Activated CD4-positive, alpha-beta memory T cell treated with anti-CD3 and anti-CD28 coated beads for 36 hours (primary cell): ENCODE data around the gene TPST1. TPM values are rescaled to one million over a fixed set of nuclear protein-coding genes. Genes with fewer than 3 reads are reported as not detected.

Experiments used
- CTCF ChIA-PET: fragments of 350-600 bp; sonication (Branson Sonifier 250); formaldehyde crosslinking; loops from one replicate; lab custom pipeline; 2021; ENCODE audit warnings: antibody characterized with exemption, inconsistent platforms; lab: Charles Lee
- POLR2A ChIA-PET: fragments of 350-600 bp; sonication (Branson Sonifier 250); formaldehyde crosslinking; loops from one replicate; lab custom pipeline; 2021; ENCODE audit warnings: antibody characterized with exemption; lab: Charles Lee
- DNase-seq: peaks from one replicate; pipeline ENCODE4 v3.0.0-alpha.2; 2020
- H3K27ac Mint-ChIP-seq: one replicate; pipeline ENCODE4 v1.8.0; 2021; ENCODE audit warnings: mixed read lengths
- H3K27me3 Mint-ChIP-seq: one replicate; pipeline ENCODE4 v1.8.0; 2021; ENCODE audit warnings: mixed read lengths
- H3K36me3 Mint-ChIP-seq: one replicate; pipeline ENCODE4 v1.8.0; 2021; ENCODE audit warnings: mixed read lengths
- H3K4me1 Mint-ChIP-seq: one replicate; pipeline ENCODE4 v1.8.0; 2021; ENCODE audit warnings: low read depth, mixed read lengths
- H3K4me3 Mint-ChIP-seq: one replicate; pipeline ENCODE4 v1.8.0; 2021; ENCODE audit warnings: mild to moderate bottlenecking, mixed read lengths
- H3K9me3 Mint-ChIP-seq: one replicate; pipeline ENCODE4 v1.8.0; 2021; ENCODE audit warnings: mixed read lengths
- intact Hi-C: fragments of 100-400 bp; cut with micrococcal nuclease; formaldehyde crosslinking; loops from one replicate; pipeline ENCODE4 v1.15.1; 2023
- total RNA-seq, 2 experiments: library from RNA; stranded (reverse); gene quantifications; one replicate each; pipeline ENCODE4 v1.2.3, GENCODE V29; 2021

Gene TPST1
- total RNA-seq, 2 experiments from 2014 or later: 0.62 to 0.94 TPM

DNA sequence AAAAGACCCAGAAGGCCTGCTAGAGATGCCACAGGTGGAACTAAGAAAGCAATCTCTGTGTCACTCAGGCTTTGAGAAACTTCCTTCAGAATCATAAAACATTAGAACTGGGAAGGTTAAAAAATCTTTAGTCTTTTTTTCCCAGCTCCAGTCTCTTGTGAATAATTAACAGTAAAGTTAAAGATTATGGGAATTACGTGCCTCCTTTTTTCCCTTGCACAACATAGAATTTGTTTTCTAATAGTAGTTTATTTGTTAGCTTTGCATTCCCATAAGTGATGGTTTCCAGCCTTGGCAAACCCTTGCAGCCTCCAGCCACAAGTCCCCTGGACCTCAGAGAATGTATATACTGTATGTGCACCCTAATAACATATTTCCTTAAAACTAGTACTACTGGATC lies 128.3 kb downstream of the TPST1 start:
- peaks cover 2% of the 10 kb centered on the region for H3K36me3 Mint-ChIP-seq
- no peaks in the 10 kb centered on the region for H3K4me1 Mint-ChIP-seq
- peaks cover 18% of the 10 kb centered on the region for H3K9me3 Mint-ChIP-seq
- intact Hi-C loops: no loop called here
- CTCF ChIA-PET: no interaction called here
- no peak overlapping the region for H3K27ac Mint-ChIP-seq
- no peak for DNase-seq
- H3K27me3 Mint-ChIP-seq: peaks cover 8% of the 10 kb centered on the region
- no peak overlapping the region for H3K4me3 Mint-ChIP-seq
- POLR2A ChIA-PET: no interaction called here

DNA sequence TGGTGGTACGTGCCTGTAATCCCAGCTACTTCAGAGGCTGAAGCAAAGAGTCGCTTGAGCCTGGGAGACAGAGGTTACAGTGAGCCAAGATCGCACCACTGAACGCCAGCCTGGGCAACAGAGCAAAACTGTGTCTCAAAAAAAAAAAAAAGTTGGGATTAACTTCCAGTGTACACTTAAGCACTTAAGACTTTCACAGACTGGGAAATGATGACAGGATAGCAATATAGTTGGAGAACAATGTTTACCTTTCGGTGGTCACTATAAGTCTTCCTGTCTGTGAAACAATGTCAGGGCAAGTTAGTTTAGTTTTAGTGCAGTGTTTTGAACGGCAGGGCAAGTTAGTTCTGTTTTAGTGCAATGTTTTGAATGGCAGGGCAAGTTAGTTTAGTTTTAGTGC lies 130.2 kb downstream of the TPST1 start:
- DNase-seq: no peak
- ChIA-PET POLR2A (no interaction called here), CTCF (interaction anchor here (0.7 kb wide), 1 partner anchor 305 kb away, joined by 4 read pairs; no protein-coding TSS in a partner anchor)
- Mint-ChIP-seq H3K4me3 (no peak overlapping the region), H3K4me1 (no peaks in the 10 kb centered on the region), H3K9me3 (peaks cover 29% of the 10 kb centered on the region), H3K36me3 (peaks cover 5% of the 10 kb centered on the region), H3K27me3 (peaks cover 6% of the 10 kb centered on the region), H3K27ac (no peak overlapping the region)
- intact Hi-C loops: no loop called here

GRCh38 chr7:66336760-66337159 lies 131.6 kb downstream of the TPST1 start:
- ChIA-PET CTCF (no interaction called here), POLR2A (interaction anchor here (0.6 kb wide), 1 partner anchor 364 kb away, joined by 4 read pairs; no protein-coding TSS in a partner anchor)
- DNase-seq: no peak
- no peaks in the 10 kb centered on the region for H3K4me1 Mint-ChIP-seq
- peaks cover 32% of the 10 kb centered on the region for H3K9me3 Mint-ChIP-seq
- no peak overlapping the region for H3K4me3 Mint-ChIP-seq
- intact Hi-C loops: no loop called here
- peaks cover 5% of the 10 kb centered on the region for H3K36me3 Mint-ChIP-seq
- H3K27ac Mint-ChIP-seq: no peak overlapping the region
- peaks cover 6% of the 10 kb centered on the region for H3K27me3 Mint-ChIP-seq

DNA sequence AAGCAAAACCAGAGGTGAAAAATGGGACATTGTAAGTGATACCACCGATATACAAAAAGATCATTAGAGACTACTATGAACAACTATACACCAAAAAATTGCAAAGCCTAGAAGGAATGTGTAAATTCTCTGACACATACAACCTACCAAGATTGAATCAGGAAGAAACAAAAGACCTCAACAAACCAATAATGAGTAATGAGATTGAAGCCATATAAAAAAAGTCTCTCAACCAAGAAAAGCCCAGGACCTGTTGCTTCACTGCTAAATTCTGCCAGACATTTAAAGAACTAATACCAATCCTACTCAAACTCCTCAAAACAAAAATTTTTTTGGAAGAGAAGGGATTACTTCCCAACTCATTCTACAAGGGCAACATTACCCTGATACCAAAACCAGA lies 134.0 kb downstream of the TPST1 start:
- Mint-ChIP-seq H3K4me1 (no peaks in the 10 kb centered on the region), H3K36me3 (peaks cover 5% of the 10 kb centered on the region), H3K27me3 (peaks cover 3% of the 10 kb centered on the region), H3K4me3 (no peak overlapping the region), H3K9me3 (peaks cover 32% of the 10 kb centered on the region), H3K27ac (no peak overlapping the region)
- CTCF ChIA-PET: no interaction called here
- POLR2A ChIA-PET: no interaction called here
- DNase-seq: no peak
- intact Hi-C loops: no loop called here

DNA sequence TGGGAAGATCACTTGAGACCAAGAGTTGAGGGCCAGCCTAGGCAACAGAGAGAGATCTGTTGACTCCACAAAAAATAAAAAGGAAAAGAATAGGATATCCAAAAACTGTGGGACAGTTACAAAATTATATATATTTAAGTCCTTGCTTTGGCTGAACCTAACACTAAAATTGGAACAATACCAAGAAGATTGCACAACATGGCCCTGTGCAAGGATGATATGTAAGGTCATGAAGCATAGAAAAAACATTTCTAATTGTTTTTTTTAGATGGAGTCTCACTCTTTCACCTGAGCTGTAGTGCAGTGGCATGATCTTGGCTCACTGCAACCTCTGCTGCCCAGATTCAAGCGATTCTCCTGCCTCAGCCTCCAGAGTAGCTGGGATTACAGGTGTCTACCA lies 139.0 kb downstream of the TPST1 start:
- Mint-ChIP-seq H3K27ac (no peak overlapping the region), H3K4me3 (no peak overlapping the region), H3K9me3 (peaks cover 14% of the 10 kb centered on the region), H3K4me1 (no peaks in the 10 kb centered on the region), H3K27me3 (peaks cover 1% of the 10 kb centered on the region), H3K36me3 (peaks cover 1% of the 10 kb centered on the region)
- ChIA-PET CTCF (no interaction called here), POLR2A (no interaction called here)
- intact Hi-C loops: no loop called here
- no peak for DNase-seq

- POLR2A ChIA-PET: interaction anchor here (0.6 kb wide), 1 partner anchor 234 kb away, joined by 3 read pairs; the partner anchor contains the start of gene CRCP
- DNase-seq: no peak
- H3K4me1 Mint-ChIP-seq: no peaks in the 10 kb centered on the region
- peaks cover 5% of the 10 kb centered on the region for H3K27me3 Mint-ChIP-seq
- no peaks in the 10 kb centered on the region for H3K36me3 Mint-ChIP-seq
- intact Hi-C loops: no loop called here
- no peak overlapping the region for H3K4me3 Mint-ChIP-seq
- H3K9me3 Mint-ChIP-seq: peaks cover 2% of the 10 kb centered on the region
- CTCF ChIA-PET: interaction anchor here (0.7 kb wide), 1 partner anchor 36 kb away, joined by 3 read pairs; no protein-coding TSS in a partner anchor
- no peak overlapping the region for H3K27ac Mint-ChIP-seq
These were observed 143.4 kb downstream of the TPST1 start for GRCh38 chr7:66348531-66348930.

GRCh38 chr7:66348959-66349358 lies 143.8 kb downstream of the TPST1 start:
- CTCF ChIA-PET: no interaction called here
- no peaks in the 10 kb centered on the region for H3K36me3 Mint-ChIP-seq
- no peak overlapping the region for H3K27ac Mint-ChIP-seq
- intact Hi-C loops: no loop called here
- no peaks in the 10 kb centered on the region for H3K4me1 Mint-ChIP-seq
- H3K27me3 Mint-ChIP-seq: peaks cover 5% of the 10 kb centered on the region
- POLR2A ChIA-PET: no interaction called here
- peaks cover 2% of the 10 kb centered on the region for H3K9me3 Mint-ChIP-seq
- no peak overlapping the region for H3K4me3 Mint-ChIP-seq
- DNase-seq: no peak

- ChIA-PET POLR2A (no interaction called here), CTCF (no interaction called here)
- H3K27me3 Mint-ChIP-seq: peaks cover 9% of the 10 kb centered on the region
- no peak for DNase-seq
- no peak overlapping the region for H3K27ac Mint-ChIP-seq
- H3K36me3 Mint-ChIP-seq: no peaks in the 10 kb centered on the region
- intact Hi-C loops: no loop called here
- H3K4me1 Mint-ChIP-seq: no peaks in the 10 kb centered on the region
- no peak overlapping the region for H3K4me3 Mint-ChIP-seq
- H3K9me3 Mint-ChIP-seq: peaks cover 2% of the 10 kb centered on the region
These were observed 146.9 kb downstream of the TPST1 start for GRCh38 chr7:66352071-66352470.

- Mint-ChIP-seq H3K4me1 (no peaks in the 10 kb centered on the region), H3K27ac (no peak overlapping the region), H3K4me3 (no peak overlapping the region), H3K9me3 (no peaks in the 10 kb centered on the region), H3K36me3 (no peaks in the 10 kb centered on the region), H3K27me3 (peaks cover 9% of the 10 kb centered on the region)
- ChIA-PET CTCF (no interaction called here), POLR2A (no interaction called here)
- DNase-seq: no peak
- intact Hi-C loops: no loop called here
These were observed 148.4 kb downstream of the TPST1 start for GRCh38 chr7:66353547-66353946.

DNA sequence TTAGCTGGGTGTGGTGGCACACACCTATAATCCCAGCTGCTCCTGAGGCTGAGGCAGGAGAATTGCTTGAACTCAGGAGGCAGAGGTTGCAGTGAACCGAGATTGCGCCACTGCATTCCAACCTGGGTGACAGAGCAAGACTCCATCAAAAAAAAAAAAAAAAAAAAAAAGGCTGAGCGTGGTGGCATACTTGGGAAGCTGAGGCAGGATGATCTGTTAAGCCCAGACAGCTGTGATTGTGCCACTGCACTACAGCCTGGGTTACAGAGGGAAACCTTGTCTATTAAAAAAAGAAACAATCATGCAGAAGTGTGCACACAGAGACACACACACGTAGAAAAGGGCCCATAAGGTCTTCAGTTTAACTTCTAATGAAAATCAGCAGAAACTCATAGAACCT lies 150.6 kb downstream of the TPST1 start:
- ChIA-PET POLR2A (no interaction called here), CTCF (no interaction called here)
- H3K4me1 Mint-ChIP-seq: no peaks in the 10 kb centered on the region
- no peak overlapping the region for H3K4me3 Mint-ChIP-seq
- no peak overlapping the region for H3K27ac Mint-ChIP-seq
- H3K9me3 Mint-ChIP-seq: no peaks in the 10 kb centered on the region
- no peaks in the 10 kb centered on the region for H3K36me3 Mint-ChIP-seq
- intact Hi-C loops: no loop called here
- DNase-seq: no peak
- H3K27me3 Mint-ChIP-seq: peaks cover 5% of the 10 kb centered on the region

DNA sequence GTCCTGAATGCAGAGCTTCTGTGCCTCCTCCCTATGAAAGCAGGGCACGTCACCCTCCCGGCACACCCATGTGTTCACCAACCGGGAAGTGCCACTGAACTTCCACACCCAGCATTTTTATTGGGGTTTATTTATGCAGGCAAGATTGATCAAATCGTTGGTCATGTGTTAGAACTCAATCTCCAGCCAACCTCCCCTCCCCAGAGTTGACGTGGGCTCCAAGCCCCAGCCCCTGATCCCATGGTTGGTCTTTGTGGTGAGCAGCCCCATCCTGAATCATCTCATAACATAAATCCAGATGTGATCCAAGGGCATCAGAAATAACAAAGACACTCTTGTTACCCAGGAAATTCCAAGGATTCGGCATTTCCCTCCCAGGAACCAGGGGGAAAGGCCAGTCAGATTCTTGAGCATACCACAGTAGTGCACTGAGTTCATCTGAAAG lies 151.2 kb downstream of the TPST1 start:
- ChIA-PET POLR2A (no interaction called here), CTCF (no interaction called here)
- Mint-ChIP-seq H3K4me3 (no peak overlapping the region), H3K27me3 (peaks cover 4% of the 10 kb centered on the region), H3K9me3 (no peaks in the 10 kb centered on the region), H3K36me3 (no peaks in the 10 kb centered on the region), H3K4me1 (no peaks in the 10 kb centered on the region), H3K27ac (no peak overlapping the region)
- intact Hi-C loops: no loop called here
- no peak for DNase-seq

DNA sequence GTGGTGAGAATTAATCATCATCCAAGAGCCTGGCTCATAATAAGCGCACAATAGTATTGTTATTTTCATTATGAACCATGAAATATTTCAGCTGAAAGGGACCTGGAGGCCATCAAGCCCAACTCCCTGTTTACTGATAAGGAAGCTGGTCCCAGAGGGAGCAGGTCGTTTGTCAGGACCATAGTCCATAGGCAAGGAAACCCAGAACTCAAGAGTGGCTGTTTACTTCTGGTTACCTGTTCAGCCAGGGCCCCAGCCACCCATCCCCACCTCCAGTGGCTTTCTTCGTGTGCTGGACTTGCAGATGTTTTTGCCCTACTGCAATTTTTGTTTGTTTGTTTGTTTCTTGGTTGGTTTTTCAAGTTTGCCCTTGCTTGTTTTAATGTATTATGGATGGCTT lies 152.0 kb downstream of the TPST1 start:
- no peak overlapping the region for H3K4me3 Mint-ChIP-seq

GRCh38 chr7:66359656-66360211 lies 154.6 kb downstream of the TPST1 start:
- intact Hi-C loops: no loop called here
- H3K27me3 Mint-ChIP-seq: peaks cover under 1% of the 10 kb centered on the region
- CTCF ChIA-PET: no interaction called here

More for the DNA sequence above, 152.0 kb downstream of the TPST1 start:
- Mint-ChIP-seq H3K9me3 (no peaks in the 10 kb centered on the region), H3K36me3 (no peaks in the 10 kb centered on the region), H3K27me3 (peaks cover 4% of the 10 kb centered on the region), H3K4me1 (no peaks in the 10 kb centered on the region), H3K27ac (no peak overlapping the region)
- CTCF ChIA-PET: no interaction called here
- POLR2A ChIA-PET: no interaction called here
- no peak for DNase-seq
- intact Hi-C loops: no loop called here

More at GRCh38 chr7:66359656-66360211, 154.6 kb downstream of the TPST1 start:
- Mint-ChIP-seq H3K4me1 (no peaks in the 10 kb centered on the region), H3K27ac (no peak overlapping the region), H3K36me3 (no peaks in the 10 kb centered on the region), H3K4me3 (no peak overlapping the region), H3K9me3 (no peaks in the 10 kb centered on the region)
- POLR2A ChIA-PET: no interaction called here
- no peak for DNase-seq
